ENCODE results near the gene TBC1D24. TPM values are rescaled to one million over a fixed set of nuclear protein-coding genes. Genes with fewer than 3 reads are reported as not detected.
A peak's percentile ranks its signal among the peaks of the same experiment; 100 is the strongest.

Gene TBC1D24
- total and polyA plus RNA-seq, 2 donors (not counting 1 experiment from before 2014, with no cell fraction given), result 7.1 to 9.4 TPM

GRCh38 chr16:2457946-2458345 is 17.0 kb upstream of the TBC1D24 start:
- POLR2A ChIA-PET, result no interaction called here
- Histone ChIP-seq H3K9ac (ENCODE audit: low read length) (no peak overlapping the region), H3K27ac (ENCODE audit: low read length in 2 of 2) (no peak overlapping the region), H3K36me3 (replicated peaks in 1 of 2; ENCODE audit: control extremely low read depth in 1 of 2, control insufficient read depth in 1 of 2, extremely low read depth in 1 of 2, insufficient read depth in 2 of 2, low read length in 1 of 2) (peaks cover 0 to 9% of the 10 kb centered on the region in 2 experiments), H2AFZ (ENCODE audit: insufficient read depth, low read depth, low read length, poor library complexity, severe bottlenecking) (no peak overlapping the region), H3K27me3 (replicated peaks in 1 of 4; ENCODE audit: control extremely low read depth in 1 of 4, control insufficient read depth in 3 of 4, insufficient read depth in 4 of 4, low read length in 3 of 4) (no peaks in the 10 kb centered on the region), H3K4me2 (replicated peaks; ENCODE audit: low read depth, low read length, poor library complexity, severe bottlenecking) (no peak overlapping the region), H4K20me1 (ENCODE audit: control insufficient read depth, insufficient read depth, low read length, poor library complexity, severe bottlenecking) (no peaks in the 10 kb centered on the region), H3K79me2 (ENCODE audit: control insufficient read depth, insufficient read depth, low read length) (no peaks in the 10 kb centered on the region), H3K9me3 (ENCODE audit: control extremely low read depth in 1 of 3, control insufficient read depth in 2 of 3, insufficient read depth in 1 of 3, low read length in 2 of 3) (no peaks in the 10 kb centered on the region), H3K4me1 (ENCODE audit: control insufficient read depth in 2 of 2, insufficient read depth in 2 of 2, low read length in 2 of 2) (peaks cover 10 to 16% of the 10 kb centered on the region in 2 donors), H3K4me3 (ENCODE audit: control extremely low read depth in 1 of 5, extremely low read depth in 1 of 5, insufficient read depth in 1 of 5, low read depth in 2 of 5, low read length in 4 of 5) (no peak overlapping the region)
- intact Hi-C loops (cut with micrococcal nuclease), result no loop called here
- Mint-ChIP-seq H3K9me3 (ENCODE audit: insufficient read depth) (no peaks in the 10 kb centered on the region), H3K4me3 (no peak overlapping the region), H3K4me1 (peaks cover 6% of the 10 kb centered on the region), H3K27ac (no peak overlapping the region), H3K27me3 (no peaks in the 10 kb centered on the region)
- 98% methylated on average over 5 of the region's 7 CpGs for WGBS (ENCODE audit: insufficient coverage)
- ATAC-seq (ENCODE audit: low read depth) (no peak), DNase-seq (no peak)
- no peak for TF ChIP-seq CTCF (IDR thresholded peaks at IDR 0.05)
- TF ChIP-seq EZH2 (IDR thresholded peaks at IDR 0.05; ENCODE audit: borderline replicate concordance, insufficient read depth, low read depth, low read length, poor library complexity, severe bottlenecking), result no peak
- CTCF ChIA-PET, result interaction anchor here (1.3 kb wide), 1 partner anchor 29 kb away, joined by 3 read pairs; the partner anchor contains the start of gene CCNF

- POLR2A ChIA-PET, result interaction anchor here (0.7 to 2.0 kb wide), 9 partner anchors 10 to 319 kb away, joined by 3 to 11 read pairs (median 6); partner anchors contain the start of genes CCNF and TBC1D24
- Histone ChIP-seq H2AFZ (ENCODE audit: insufficient read depth, low read depth, low read length, poor library complexity, severe bottlenecking) (peak overlapping the region; percentile 98), H3K9me3 (ENCODE audit: control extremely low read depth in 1 of 3, control insufficient read depth in 2 of 3, insufficient read depth in 1 of 3, low read length in 2 of 3) (no peaks in the 10 kb centered on the region), H3K27ac (ENCODE audit: low read length in 2 of 2) (no peak overlapping the region), H3K4me2 (replicated peaks; ENCODE audit: low read depth, low read length, poor library complexity, severe bottlenecking) (peak overlapping the region; percentile 100), H3K9ac (ENCODE audit: low read length) (peak overlapping the region; percentile 87), H3K79me2 (ENCODE audit: control insufficient read depth, insufficient read depth, low read length) (no peaks in the 10 kb centered on the region), H3K36me3 (replicated peaks in 1 of 2; ENCODE audit: control extremely low read depth in 1 of 2, control insufficient read depth in 1 of 2, extremely low read depth in 1 of 2, insufficient read depth in 2 of 2, low read length in 1 of 2) (no peaks in the 10 kb centered on the region), H4K20me1 (ENCODE audit: control insufficient read depth, insufficient read depth, low read length, poor library complexity, severe bottlenecking) (no peaks in the 10 kb centered on the region), H3K4me3 (ENCODE audit: control extremely low read depth in 1 of 5, extremely low read depth in 1 of 5, insufficient read depth in 1 of 5, low read depth in 2 of 5, low read length in 4 of 5) (peak overlapping the region in 4 of 5 experiments; percentile 44 to 84 (median 57)), H3K4me1 (ENCODE audit: control insufficient read depth in 2 of 2, insufficient read depth in 2 of 2, low read length in 2 of 2) (peaks cover 10 to 16% of the 10 kb centered on the region in 2 donors), H3K27me3 (replicated peaks in 1 of 4; ENCODE audit: control extremely low read depth in 1 of 4, control insufficient read depth in 3 of 4, insufficient read depth in 4 of 4, low read length in 3 of 4) (no peaks in the 10 kb centered on the region)
- ATAC-seq (ENCODE audit: low read depth) (no peak), DNase-seq (no peak)
- TF ChIP-seq EZH2 (IDR thresholded peaks at IDR 0.05; ENCODE audit: borderline replicate concordance, insufficient read depth, low read depth, low read length, poor library complexity, severe bottlenecking) (no peak), CTCF (IDR thresholded peaks at IDR 0.05) (no peak)
- Mint-ChIP-seq H3K9me3 (ENCODE audit: insufficient read depth) (no peaks in the 10 kb centered on the region), H3K27ac (no peak overlapping the region), H3K4me1 (peaks cover 6% of the 10 kb centered on the region), H3K27me3 (no peaks in the 10 kb centered on the region), H3K4me3 (peak overlapping the region; percentile 94)
- intact Hi-C loops (cut with micrococcal nuclease), result no loop called here
- WGBS (ENCODE audit: insufficient coverage), result 34% methylated on average over 17 of the region's 18 CpGs
- CTCF ChIA-PET, result interaction anchor here (0.6 to 1.3 kb wide), 6 partner anchors 10 to 264 kb away, joined by 3 to 5 read pairs (median 3); partner anchors contain the start of genes ABCA3 and CCNF
These were observed 15.9 kb upstream of the TBC1D24 start for GRCh38 chr16:2458887-2459646.

Measured in B cell (primary cell).